ENCODE data around the gene TMEM95.

The TMEM95 gene

DNA sequence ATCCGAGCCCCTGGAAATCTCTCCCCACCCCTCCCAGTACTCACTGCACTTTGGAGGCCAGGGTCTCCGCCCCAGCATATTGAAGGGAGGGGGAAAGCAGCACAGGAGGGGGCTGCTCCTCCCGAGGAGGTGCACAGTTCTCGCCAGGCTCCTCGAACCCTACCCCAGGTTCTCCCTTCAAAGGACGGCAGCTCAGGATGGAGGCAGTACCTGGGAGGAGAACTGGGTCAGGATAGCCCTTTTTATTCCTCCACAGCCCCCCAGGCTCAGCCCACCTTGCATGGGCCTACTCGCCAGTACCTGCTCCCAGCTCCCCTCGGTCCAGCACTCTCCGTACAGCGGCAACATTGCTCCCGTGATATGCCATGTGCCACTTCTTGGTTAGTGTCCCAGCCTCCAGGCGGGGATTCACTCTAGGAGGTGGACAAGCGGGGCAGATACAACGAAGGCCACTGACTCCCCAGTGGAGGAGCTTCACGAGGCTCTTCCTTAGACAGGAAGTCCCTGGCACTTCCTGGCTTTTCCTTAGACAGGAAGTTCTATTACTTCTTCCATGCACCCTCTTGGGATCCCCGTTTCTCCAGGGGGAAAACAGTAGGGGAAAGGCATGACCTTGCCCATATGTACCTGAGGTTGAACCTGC lies 37.7 kb upstream of the TMEM95 start:
- no peak for DNase-seq (ENCODE audit: low read depth)
- TF ChIP-seq, protein P1, sequence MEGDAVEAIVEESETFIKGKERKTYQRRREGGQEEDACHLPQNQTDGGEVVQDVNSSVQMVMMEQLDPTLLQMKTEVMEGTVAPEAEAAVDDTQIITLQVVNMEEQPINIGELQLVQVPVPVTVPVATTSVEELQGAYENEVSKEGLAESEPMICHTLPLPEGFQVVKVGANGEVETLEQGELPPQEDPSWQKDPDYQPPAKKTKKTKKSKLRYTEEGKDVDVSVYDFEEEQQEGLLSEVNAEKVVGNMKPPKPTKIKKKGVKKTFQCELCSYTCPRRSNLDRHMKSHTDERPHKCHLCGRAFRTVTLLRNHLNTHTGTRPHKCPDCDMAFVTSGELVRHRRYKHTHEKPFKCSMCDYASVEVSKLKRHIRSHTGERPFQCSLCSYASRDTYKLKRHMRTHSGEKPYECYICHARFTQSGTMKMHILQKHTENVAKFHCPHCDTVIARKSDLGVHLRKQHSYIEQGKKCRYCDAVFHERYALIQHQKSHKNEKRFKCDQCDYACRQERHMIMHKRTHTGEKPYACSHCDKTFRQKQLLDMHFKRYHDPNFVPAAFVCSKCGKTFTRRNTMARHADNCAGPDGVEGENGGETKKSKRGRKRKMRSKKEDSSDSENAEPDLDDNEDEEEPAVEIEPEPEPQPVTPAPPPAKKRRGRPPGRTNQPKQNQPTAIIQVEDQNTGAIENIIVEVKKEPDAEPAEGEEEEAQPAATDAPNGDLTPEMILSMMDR (conservative IDR thresholded peaks at IDR 0.05; ENCODE audit: low read depth, low read length), result no peak
- H3K4me3 ChIP-seq (ENCODE audit: low read length), result no peak overlapping the region

DNA sequence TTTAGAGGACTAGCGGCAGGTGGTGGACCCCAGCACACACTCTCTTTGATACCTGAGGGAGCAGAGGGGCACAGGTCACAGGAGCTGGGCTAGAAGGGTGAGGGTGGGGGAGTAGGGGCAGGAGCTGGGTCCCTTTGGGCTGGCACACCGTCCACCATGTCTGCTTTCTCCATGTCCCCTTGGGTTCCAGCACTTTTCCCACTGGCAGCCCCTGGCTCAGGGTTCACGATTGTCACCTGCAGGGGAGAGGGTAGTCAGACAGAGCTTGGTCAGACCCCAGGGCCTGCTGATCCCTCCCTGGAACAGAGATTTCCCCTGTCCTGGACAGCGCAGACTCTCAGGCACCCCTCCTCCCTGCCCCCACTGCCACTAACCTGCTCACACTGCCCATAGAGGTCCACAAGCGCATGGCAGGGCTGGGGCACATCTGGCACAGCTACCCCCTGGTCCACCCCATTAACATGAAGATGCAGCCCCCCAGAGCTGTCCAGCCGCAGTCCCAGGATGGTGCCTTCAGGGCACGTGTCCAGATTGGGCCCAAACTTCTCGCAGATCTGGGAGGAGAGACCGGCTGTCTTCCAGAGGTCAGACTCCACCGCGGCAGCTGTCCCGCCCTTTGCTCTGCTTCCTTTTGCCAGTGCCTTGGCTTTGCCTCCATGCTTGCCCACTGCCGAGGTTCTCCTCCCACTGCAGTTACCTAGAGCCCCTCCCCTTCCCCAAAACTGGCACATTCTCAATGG lies 36.7 kb upstream of the TMEM95 start:
- DNase-seq (ENCODE audit: low read depth), result no peak
- H3K4me3 ChIP-seq (ENCODE audit: low read length), result no peak overlapping the region
- TF ChIP-seq, protein P1 (conservative IDR thresholded peaks at IDR 0.05; ENCODE audit: low read depth, low read length), result no peak

DNA sequence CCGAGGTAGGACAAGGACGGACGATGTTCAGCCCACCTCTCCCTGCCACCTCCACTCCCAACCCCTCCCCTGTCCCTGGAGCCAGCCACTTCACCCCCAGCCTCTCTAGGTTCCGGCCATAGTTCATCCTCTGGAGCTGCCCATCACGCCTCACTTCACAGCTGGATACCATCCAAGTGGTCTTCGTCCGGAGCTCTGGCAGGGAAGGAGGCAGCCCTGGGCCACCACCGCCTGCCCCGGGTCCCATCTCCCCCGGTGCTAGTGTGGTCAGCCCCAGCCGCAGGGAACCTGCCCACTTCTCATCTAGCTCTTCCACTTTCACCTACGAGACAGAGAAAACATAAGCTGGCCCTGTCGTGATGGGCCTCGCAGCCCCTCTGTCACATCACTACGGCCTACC lies 33.5 kb upstream of the TMEM95 start:
- no peak for DNase-seq (ENCODE audit: low read depth)
- TF ChIP-seq, protein P1 (conservative IDR thresholded peaks at IDR 0.05; ENCODE audit: low read depth, low read length), result no peak
- H3K4me3 ChIP-seq (ENCODE audit: low read length), result no peak overlapping the region

DNA sequence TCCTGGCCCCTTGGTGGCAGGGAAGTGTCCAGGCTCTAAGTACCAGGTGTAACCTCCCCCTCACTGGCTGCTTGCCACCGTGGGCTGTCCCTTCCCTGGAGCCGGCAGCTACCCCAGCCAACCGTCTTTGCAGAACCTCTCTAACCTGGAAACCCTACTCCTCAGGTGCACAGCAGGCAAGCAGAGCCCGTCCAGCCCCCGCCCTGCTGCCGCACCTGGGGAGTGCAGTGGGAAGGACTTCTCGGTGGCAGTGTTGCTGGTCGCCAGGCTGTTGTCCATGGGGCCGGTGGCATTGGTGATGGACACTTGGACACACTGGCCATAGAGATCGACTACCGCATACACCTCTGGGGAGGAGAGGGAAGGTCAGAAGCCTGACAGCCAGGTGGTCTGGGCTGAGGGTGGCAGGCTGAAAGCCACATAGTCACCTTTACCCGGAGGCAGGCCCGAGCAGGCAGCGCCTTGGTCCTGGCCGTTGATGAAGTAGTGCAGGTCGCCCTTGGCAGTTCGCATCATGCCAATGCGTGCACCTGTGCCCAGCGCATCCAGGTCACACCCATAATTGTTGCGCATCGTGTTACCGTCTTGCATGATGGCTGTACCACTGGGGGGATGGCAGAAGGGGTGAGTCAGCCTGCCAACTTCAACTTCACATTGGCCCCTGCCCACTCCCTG lies 32.3 kb upstream of the TMEM95 start:
- DNase-seq (ENCODE audit: low read depth), result no peak
- TF ChIP-seq, protein P1 (conservative IDR thresholded peaks at IDR 0.05; ENCODE audit: low read depth, low read length), result no peak
- no peak overlapping the region for H3K4me3 ChIP-seq (ENCODE audit: low read length)

DNA sequence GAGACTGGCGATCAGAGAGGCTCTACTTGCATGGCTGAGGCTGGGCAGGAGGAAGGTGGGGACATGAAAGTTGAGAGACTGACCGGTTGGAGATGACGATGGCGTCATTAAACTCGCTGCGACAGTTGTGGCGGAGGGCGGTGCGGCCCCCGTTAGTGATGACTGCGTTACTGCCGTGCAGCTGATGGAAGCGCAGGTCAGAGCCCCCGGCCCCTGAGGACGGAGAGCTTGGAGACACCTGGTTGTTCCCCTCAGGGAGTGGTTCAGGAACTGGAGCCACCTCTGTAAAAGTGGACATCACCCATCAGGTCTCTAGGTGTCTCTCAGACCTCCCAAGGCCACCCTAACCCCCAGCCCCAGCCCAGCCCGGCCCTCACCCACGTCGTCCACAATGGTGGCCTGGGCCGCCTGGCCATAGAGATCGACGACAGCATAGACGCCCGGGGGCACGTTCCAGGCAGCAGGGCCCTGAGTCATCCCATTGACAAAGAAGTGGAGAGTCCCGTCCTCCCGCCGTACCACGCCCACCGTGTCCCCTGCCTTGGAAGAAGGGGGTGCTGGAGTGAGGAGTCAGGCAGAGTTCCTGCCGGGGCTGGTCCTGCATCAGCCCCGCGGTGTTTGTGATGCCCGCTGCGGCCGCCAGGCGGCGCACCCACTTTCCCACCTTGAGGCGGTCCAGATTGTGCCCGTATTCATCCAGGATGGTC lies 31.1 kb upstream of the TMEM95 start:
- no peak overlapping the region for H3K4me3 ChIP-seq (ENCODE audit: low read length)
- TF ChIP-seq, protein P1 (conservative IDR thresholded peaks at IDR 0.05; ENCODE audit: low read depth, low read length), result peak; percentile 96
- no peak for DNase-seq (ENCODE audit: low read depth)

DNA sequence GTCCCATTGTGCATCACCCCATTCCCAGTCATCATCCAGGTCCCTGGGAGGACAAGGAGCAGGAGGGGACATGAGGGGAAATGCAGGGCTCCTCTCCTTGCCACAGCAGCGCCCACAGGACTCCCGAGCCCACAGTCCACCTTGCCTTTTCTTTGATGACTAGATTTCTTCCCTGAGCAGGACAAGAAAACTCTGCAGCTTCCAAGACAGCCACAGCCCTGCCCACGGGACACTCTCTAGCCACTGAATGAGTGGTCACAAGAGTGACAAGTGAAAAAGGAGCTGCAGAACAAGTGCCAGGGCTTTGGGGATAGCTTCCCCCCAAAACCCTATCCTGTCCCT lies 30.5 kb upstream of the TMEM95 start:
- DNase-seq (ENCODE audit: low read depth), result no peak
- TF ChIP-seq, protein P1 (conservative IDR thresholded peaks at IDR 0.05; ENCODE audit: low read depth, low read length), result no peak
- H3K4me3 ChIP-seq (ENCODE audit: low read length), result no peak overlapping the region

Data from retinal pigment epithelial cell (primary cell).